Right lobe of liver (tissue), 4 donors: ENCODE data around the gene EFNA5.

Experiments used
- POLR2A ChIP-seq: fragments of 450-650 bp; IDR thresholded peaks from one replicate; pipeline ENCODE4 v1.6.1; 2017; ENCODE audit warnings: antibody characterized with exemption, mild to moderate bottlenecking
- TF ChIP-seq, protein P1 (sequence below), 4 donors: fragments of 200-600 bp in 3 of 4; fragments of 450-650 bp in 1 of 4; IDR thresholded peaks; one replicate each; pipeline versions ENCODE4 v1.5.1 to v1.8.0; 2016 to 2022; ENCODE audit warnings: antibody characterized with exemption in 4 of 4, mild to moderate bottlenecking in 2 of 4
- donor health status: DM: no; HTN: no; CAD: no.
- donor health status: DM: no; HTN: no; CAD: no.
- donor health status: DM: no; HTN: yes; CAD: no.

DNA sequence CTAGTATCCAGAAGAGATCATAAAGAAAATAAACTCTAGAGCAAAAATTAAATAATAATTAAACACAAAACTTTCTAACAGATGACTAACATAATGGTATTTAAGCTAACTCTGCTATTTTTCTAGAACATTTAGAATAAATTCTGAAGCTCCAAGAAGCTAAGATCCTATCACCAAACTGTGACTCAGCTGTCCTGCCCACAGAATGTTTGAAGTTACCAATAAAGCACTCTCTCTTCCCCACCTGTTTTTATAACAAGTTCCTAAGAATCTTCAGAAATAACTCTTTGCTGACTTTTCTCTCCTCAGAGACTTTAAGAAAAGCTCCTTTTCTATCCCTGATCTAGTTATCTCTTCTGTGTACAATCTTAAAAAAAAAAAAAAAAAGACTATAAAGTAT lies 6.0 kb upstream of the EFNA5 start:
- TF ChIP-seq, protein P1, sequence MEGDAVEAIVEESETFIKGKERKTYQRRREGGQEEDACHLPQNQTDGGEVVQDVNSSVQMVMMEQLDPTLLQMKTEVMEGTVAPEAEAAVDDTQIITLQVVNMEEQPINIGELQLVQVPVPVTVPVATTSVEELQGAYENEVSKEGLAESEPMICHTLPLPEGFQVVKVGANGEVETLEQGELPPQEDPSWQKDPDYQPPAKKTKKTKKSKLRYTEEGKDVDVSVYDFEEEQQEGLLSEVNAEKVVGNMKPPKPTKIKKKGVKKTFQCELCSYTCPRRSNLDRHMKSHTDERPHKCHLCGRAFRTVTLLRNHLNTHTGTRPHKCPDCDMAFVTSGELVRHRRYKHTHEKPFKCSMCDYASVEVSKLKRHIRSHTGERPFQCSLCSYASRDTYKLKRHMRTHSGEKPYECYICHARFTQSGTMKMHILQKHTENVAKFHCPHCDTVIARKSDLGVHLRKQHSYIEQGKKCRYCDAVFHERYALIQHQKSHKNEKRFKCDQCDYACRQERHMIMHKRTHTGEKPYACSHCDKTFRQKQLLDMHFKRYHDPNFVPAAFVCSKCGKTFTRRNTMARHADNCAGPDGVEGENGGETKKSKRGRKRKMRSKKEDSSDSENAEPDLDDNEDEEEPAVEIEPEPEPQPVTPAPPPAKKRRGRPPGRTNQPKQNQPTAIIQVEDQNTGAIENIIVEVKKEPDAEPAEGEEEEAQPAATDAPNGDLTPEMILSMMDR (IDR thresholded peaks at IDR 0.05) = no peak
- TF ChIP-seq POLR2A = no peak
